Measurements from ENCODE around the gene ZNF536. TPM values are rescaled to one million over a fixed set of nuclear protein-coding genes. Genes with fewer than 3 reads are reported as not detected.

ZNF536 gene
- total and polyA plus RNA-seq, 9 donors = 0.13 to 0.52 (median 0.28) TPM; not detected in 4

DNA sequence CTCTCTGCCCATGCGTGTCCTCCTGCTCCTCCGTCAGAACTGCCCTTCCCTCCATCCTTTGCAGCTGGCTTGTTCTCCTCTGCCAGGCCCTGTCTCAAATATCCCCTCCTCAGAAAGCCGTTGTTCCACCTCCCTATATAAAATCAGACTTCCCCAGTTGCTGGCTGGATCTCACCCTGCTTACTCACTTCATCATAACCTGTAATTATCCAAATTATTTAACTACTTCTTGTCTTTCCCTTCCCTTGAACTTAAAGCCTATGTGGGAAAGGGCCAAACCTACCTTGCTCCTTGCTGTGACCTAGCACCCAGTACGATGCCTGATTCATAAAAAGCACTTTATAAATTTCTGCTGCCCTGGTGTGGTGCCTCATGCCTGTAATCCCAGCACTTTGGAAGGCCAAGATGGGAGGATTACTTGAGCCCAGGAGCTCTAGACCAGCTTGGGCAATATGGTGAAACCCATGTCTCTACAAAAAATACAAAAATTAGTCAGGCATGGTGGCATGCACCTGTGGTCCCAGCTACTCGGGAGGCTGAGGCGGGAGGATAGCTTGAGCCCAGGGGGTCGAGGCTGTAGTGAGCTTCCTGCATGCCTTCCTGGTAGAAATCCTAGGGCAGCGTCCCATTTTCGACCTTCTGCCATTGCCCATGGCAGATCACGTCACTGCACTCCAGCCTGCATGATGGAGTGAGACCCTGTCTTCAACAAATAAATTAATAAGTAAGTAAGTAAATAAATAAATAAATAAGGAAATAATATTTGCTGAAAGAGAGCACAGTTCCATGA lies 39.5 kb upstream of the ZNF536 start:
- Histone ChIP-seq H3K4me1 (ENCODE audit: insufficient read depth) (no peaks in the 10 kb centered on the region), H3K27ac (no peak overlapping the region), H3K9me3 (no peaks in the 10 kb centered on the region), H3K27me3 (no peaks in the 10 kb centered on the region), H3K36me3 (no peaks in the 10 kb centered on the region), H3K4me3 (no peak overlapping the region)
- no peak for TF ChIP-seq POLR2A (IDR thresholded peaks at IDR 0.05)
- no peak for TF ChIP-seq EP300 (IDR thresholded peaks at IDR 0.05)
- TF ChIP-seq, protein P1, sequence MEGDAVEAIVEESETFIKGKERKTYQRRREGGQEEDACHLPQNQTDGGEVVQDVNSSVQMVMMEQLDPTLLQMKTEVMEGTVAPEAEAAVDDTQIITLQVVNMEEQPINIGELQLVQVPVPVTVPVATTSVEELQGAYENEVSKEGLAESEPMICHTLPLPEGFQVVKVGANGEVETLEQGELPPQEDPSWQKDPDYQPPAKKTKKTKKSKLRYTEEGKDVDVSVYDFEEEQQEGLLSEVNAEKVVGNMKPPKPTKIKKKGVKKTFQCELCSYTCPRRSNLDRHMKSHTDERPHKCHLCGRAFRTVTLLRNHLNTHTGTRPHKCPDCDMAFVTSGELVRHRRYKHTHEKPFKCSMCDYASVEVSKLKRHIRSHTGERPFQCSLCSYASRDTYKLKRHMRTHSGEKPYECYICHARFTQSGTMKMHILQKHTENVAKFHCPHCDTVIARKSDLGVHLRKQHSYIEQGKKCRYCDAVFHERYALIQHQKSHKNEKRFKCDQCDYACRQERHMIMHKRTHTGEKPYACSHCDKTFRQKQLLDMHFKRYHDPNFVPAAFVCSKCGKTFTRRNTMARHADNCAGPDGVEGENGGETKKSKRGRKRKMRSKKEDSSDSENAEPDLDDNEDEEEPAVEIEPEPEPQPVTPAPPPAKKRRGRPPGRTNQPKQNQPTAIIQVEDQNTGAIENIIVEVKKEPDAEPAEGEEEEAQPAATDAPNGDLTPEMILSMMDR (IDR thresholded peaks at IDR 0.05) = no peak
- intact Hi-C loops (cut with DNase I) = no loop called here
- WGBS, 3 donors = 85 to 87% (median 86%) methylated on average over 10 of the region's 10 CpGs
- no peak for DNase-seq

DNA sequence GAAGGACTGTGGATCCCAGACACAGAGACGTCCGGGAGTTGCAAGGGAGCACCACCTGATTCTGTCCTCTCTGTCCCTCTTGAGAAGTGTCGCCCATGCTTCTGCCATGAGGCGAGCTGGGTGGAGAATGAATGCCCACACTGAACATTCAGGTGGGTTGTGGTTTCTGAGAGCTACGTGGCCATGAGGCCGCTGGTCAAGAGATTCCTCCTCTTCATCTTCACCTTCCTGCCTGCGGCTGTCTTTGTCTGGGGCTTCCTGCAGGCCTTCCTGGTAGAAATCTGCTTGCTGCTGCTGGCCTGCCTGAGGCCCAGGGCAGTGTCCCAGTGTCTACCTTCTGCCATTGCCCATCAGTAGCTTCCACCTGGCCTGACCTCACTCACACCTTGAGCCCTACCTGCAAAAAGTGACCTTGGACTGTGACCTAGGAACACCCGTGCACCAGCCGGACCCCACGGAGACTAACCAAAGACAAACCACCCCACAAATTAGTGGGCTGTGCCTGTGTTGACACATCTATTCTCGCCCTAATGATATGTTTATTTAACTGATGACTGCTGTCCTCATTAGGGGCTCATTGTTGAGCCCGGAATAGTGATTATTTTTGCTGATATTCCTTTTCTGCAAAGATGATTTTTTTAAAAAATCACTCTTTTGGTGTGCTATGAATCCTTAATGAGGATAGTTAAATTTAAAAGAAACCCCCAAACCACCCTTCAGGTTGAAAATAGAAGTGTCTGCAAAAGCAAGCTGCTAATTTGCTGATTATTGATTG lies 38.7 kb upstream of the ZNF536 start:
- WGBS, 3 donors = 79 to 85% (median 81%) methylated on average over 12 of the region's 12 CpGs
- Histone ChIP-seq H3K27ac (no peak overlapping the region), H3K9me3 (no peaks in the 10 kb centered on the region), H3K27me3 (no peaks in the 10 kb centered on the region), H3K4me3 (no peak overlapping the region), H3K36me3 (no peaks in the 10 kb centered on the region), H3K4me1 (ENCODE audit: insufficient read depth) (no peaks in the 10 kb centered on the region)
- TF ChIP-seq POLR2A (IDR thresholded peaks at IDR 0.05) (no peak), EP300 (IDR thresholded peaks at IDR 0.05) (no peak)
- TF ChIP-seq, protein P1 (IDR thresholded peaks at IDR 0.05) = no peak
- DNase-seq = no peak
- intact Hi-C loops (cut with DNase I) = no loop called here

DNA sequence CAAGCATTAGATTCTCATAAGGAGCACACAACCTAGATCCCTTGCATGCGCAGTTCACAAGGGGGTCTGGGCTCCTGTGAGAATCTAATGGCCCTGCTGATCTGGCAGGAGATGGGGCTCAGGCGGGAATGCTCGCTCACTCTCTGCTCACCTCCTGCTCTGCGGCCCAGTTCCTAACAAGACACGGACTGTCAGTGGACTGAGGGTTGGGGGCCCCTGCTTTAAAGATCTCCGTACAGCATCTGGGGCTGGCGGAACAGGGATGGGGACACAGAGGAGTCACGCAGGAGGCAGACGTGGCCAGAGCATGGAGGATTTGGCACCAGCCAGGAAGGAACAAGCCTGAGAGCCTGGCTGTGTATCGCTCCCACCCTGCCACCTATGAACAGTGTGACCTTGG lies 37.3 kb upstream of the ZNF536 start:
- H3K9me3 ChIP-seq = no peaks in the 10 kb centered on the region
- no peaks in the 10 kb centered on the region for H3K4me1 ChIP-seq (ENCODE audit: insufficient read depth)
- WGBS, 3 donors = 82 to 89% (median 84%) methylated on average over 10 of the region's 10 CpGs
- H3K27ac ChIP-seq = no peak overlapping the region
- TF ChIP-seq EP300 (IDR thresholded peaks at IDR 0.05) (no peak), POLR2A (IDR thresholded peaks at IDR 0.05) (no peak)
- TF ChIP-seq, protein P1 (IDR thresholded peaks at IDR 0.05) = no peak
- no peaks in the 10 kb centered on the region for H3K36me3 ChIP-seq
- H3K27me3 ChIP-seq = no peaks in the 10 kb centered on the region
- no peak for DNase-seq
- no peak overlapping the region for H3K4me3 ChIP-seq
- intact Hi-C loops (cut with DNase I) = no loop called here

DNA sequence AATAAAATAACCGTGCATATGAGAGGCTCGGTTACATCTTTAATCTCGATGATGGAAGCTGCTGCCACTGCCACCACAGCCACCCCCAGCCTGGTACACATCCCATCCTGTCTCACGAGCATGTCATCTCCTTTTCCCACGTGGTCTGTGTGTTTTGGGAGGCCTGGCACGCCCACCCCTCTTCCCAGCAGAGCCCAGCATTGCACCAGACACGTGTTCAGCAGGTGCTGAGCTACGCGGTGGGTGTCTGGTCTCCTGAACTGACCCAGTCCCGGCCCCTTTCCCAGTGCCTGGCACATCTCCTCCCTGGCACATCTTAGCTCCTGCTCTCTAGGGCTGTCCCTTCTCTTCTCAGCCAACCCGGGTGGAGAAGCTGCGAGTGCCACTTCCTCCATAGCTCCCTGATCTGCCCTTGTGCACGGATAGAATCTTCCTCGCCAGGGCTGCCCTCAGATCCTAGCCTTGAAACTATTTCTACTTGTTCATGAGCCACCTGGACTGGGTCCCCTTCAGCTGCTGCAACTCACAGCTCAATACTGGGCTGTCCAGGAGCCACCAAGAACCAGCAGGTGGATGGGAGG lies 36.8 kb upstream of the ZNF536 start:
- Histone ChIP-seq H3K4me1 (ENCODE audit: insufficient read depth) (no peaks in the 10 kb centered on the region), H3K9me3 (no peaks in the 10 kb centered on the region), H3K27ac (no peak overlapping the region), H3K4me3 (no peak overlapping the region), H3K36me3 (no peaks in the 10 kb centered on the region), H3K27me3 (no peaks in the 10 kb centered on the region)
- DNase-seq = no peak
- intact Hi-C loops (cut with DNase I) = no loop called here
- TF ChIP-seq POLR2A (IDR thresholded peaks at IDR 0.05) = no peak
- no peak for TF ChIP-seq EP300 (IDR thresholded peaks at IDR 0.05)
- TF ChIP-seq, protein P1 (IDR thresholded peaks at IDR 0.05) = no peak
- 79 to 82% (median 79%) methylated on average over 14 of the region's 14 CpGs for WGBS, 3 donors

All from ovary (tissue), 9 donors.